ENCODE data around the gene TANGO2.

Gene TANGO2

GRCh38 chr22:19984201-19984753 lies 36.6 kb upstream of the TANGO2 start:
- no peak for DNase-seq

GRCh38 chr22:19984851-19985811 lies 35.8 kb upstream of the TANGO2 start:
- DNase-seq = no peak

GRCh38 chr22:19986011-19986409 lies 34.9 kb upstream of the TANGO2 start:
- no peak for DNase-seq

- DNase-seq = peak; percentile 34
Measured at GRCh38 chr22:19986410-19987341, 34.2 kb upstream of the TANGO2 start.

GRCh38 chr22:19987394-19988306 lies 33.3 kb upstream of the TANGO2 start:
- DNase-seq = no peak

GRCh38 chr22:19988331-19988808 lies 32.5 kb upstream of the TANGO2 start:
- no peak for DNase-seq

- no peak for DNase-seq
Measured at GRCh38 chr22:19988965-19989724, 31.8 kb upstream of the TANGO2 start.

GRCh38 chr22:19989725-19990067 lies 31.2 kb upstream of the TANGO2 start:
- DNase-seq = no peak

- no peak for DNase-seq
Measured at GRCh38 chr22:19990188-19990587, 30.7 kb upstream of the TANGO2 start.

GRCh38 chr22:19990609-19991394 lies 30.1 kb upstream of the TANGO2 start:
- DNase-seq = no peak

- no peak for DNase-seq
Measured at GRCh38 chr22:19991395-19991644, 29.6 kb upstream of the TANGO2 start.

GRCh38 chr22:19991645-19992451 lies 29.1 kb upstream of the TANGO2 start:
- DNase-seq = no peak

- no peak for DNase-seq
Measured at GRCh38 chr22:19992481-19992911, 28.4 kb upstream of the TANGO2 start.

- no peak for DNase-seq
Measured at GRCh38 chr22:19992921-19993355, 28.0 kb upstream of the TANGO2 start.

GRCh38 chr22:19993926-19994325 lies 27.0 kb upstream of the TANGO2 start:
- DNase-seq = no peak

GRCh38 chr22:19994851-19995610 lies 25.9 kb upstream of the TANGO2 start:
- DNase-seq = no peak

- DNase-seq = no peak
Measured at GRCh38 chr22:19995611-19996339, 25.1 kb upstream of the TANGO2 start.

GRCh38 chr22:19996694-19997384 lies 24.1 kb upstream of the TANGO2 start:
- DNase-seq = no peak

Measured in stimulated activated naive CD4-positive, alpha-beta T cell treated with Interleukin-2 at 50 U/mL for 16 hours (primary cell).